HepG2 (cell line): Measurements from ENCODE around the gene CNTD1. TPM values are rescaled to one million over a fixed set of nuclear protein-coding genes. Genes with fewer than 3 reads are reported as not detected.

Experiments used
- GATAD1 ChIP-seq: IDR thresholded peaks from 2 replicates; pipeline ENCODE4 v1.6.1; 2016; ENCODE audit warnings: missing genetic modification reagents, missing compliant biosample characterization
- HNRNPUL1 ChIP-seq: fragments of 200-400 bp; formaldehyde crosslinking; IDR thresholded peaks from 2 replicates; pipeline ENCODE4 v1.6.1; 2017; ENCODE audit warnings: low read depth, mild to moderate bottlenecking, low read length, moderate library complexity
- POLR2G ChIP-seq: fragments of 200-400 bp; formaldehyde crosslinking; IDR thresholded peaks from 2 replicates; pipeline ENCODE4 v1.6.1; 2018; ENCODE audit warnings: mild to moderate bottlenecking, low read depth, low read length, moderate library complexity
- TARDBP ChIP-seq: sonication (generic); formaldehyde crosslinking; IDR thresholded peaks from 2 replicates; pipeline ENCODE4 v1.8.0; 2022; ENCODE audit warnings: mild to moderate bottlenecking, missing genetic modification reagents
- ZKSCAN8 ChIP-seq: IDR thresholded peaks from 2 replicates; pipeline ENCODE4 v1.6.1; 2016; ENCODE audit warnings: borderline replicate concordance, missing genetic modification reagents, missing compliant biosample characterization
- ZMAT3 ChIP-seq: sonication (generic); formaldehyde crosslinking; conservative IDR thresholded peaks from 2 replicates; pipeline ENCODE4 v1.7.0; 2021; ENCODE audit warnings: missing genetic modification reagents
- ZNF205 ChIP-seq: IDR thresholded peaks from 2 replicates; pipeline ENCODE4 v1.6.1; 2018; ENCODE audit warnings: missing biosample characterization, missing genetic modification reagents
- ZNF230 ChIP-seq: sonication (generic); formaldehyde crosslinking; IDR thresholded peaks from 2 replicates; pipeline ENCODE4 v1.4.0; 2020; ENCODE audit warnings: mild to moderate bottlenecking, missing genetic modification reagents
- ZNF234 ChIP-seq: sonication (generic); formaldehyde crosslinking; conservative IDR thresholded peaks from 2 replicates; pipeline ENCODE4 v1.5.1; 2020; ENCODE audit warnings: mild to moderate bottlenecking, missing genetic modification reagents
- ZNF382 ChIP-seq: sonication (generic); formaldehyde crosslinking; IDR thresholded peaks from 2 replicates; pipeline ENCODE4 v1.5.0; 2020; ENCODE audit warnings: missing genetic modification reagents, mild to moderate bottlenecking, borderline replicate concordance
- ZNF44 ChIP-seq: sonication (generic); formaldehyde crosslinking; IDR thresholded peaks from 2 replicates; pipeline ENCODE4 v1.5.1; 2020; ENCODE audit warnings: mild to moderate bottlenecking, missing genetic modification reagents
- ZNF598 ChIP-seq: sonication (generic); formaldehyde crosslinking; IDR thresholded peaks from 2 replicates; pipeline ENCODE4 v1.5.1; 2020; ENCODE audit warnings: mild to moderate bottlenecking, missing genetic modification reagents, borderline replicate concordance
- ZNF781 ChIP-seq: sonication (generic); formaldehyde crosslinking; IDR thresholded peaks from 2 replicates; pipeline ENCODE4 v1.5.1; 2020; ENCODE audit warnings: borderline replicate concordance, mild to moderate bottlenecking, missing genetic modification reagents; ENCODE audit errors: not compliant biosample characterization
- polyA plus RNA-seq, 8 experiments: library from polyadenylated mRNA; depleted of rRNA in 3 of 8; stranded (reverse) in 7 of 8; unstranded in 1 of 8; fragments of >200 nt; fragmentation: Illumina TruSeq in 4 of 8; extraction: Trizol in 4 of 8; gene quantifications; 2 replicates each; pipeline versions ENCODE4 v1.2.1 to v1.2.3, GENCODE V29; 2011 to 2016; ENCODE audit warnings: low read depth in 4 of 8, missing spikeins in 1 of 8, mixed read lengths in 1 of 8; ENCODE audit not compliant: insufficient read depth in 1 of 8
- total RNA-seq, 5 experiments: library from RNA; depleted of rRNA; stranded (reverse); fragments of >200 nt; fragmentation: Illumina TruSeq; extraction: Trizol; gene quantifications; 2 replicates each; pipeline ENCODE4 v1.2.3, GENCODE V29; 2016; ENCODE audit warnings: low read depth in 1 of 5
- TF ChIP-seq, protein P1 (sequence below): IDR thresholded peaks from 2 replicates; pipeline ENCODE4 v1.6.1; 2016; ENCODE audit warnings: low read depth, control low read depth
- TF ChIP-seq, protein P2 (sequence below): sonication (generic); formaldehyde crosslinking; IDR thresholded peaks from one replicate; pipeline ENCODE4 v1.5.1; 2020; ENCODE audit warnings: mild to moderate bottlenecking, missing genetic modification reagents; ENCODE audit errors: not compliant biosample characterization
- TF ChIP-seq, protein P3 (sequence below): IDR thresholded peaks from 2 replicates; pipeline ENCODE4 v1.6.1; 2016; ENCODE audit warnings: missing genetic modification reagents, missing compliant biosample characterization
- TF ChIP-seq, protein P4 (sequence below): IDR thresholded peaks from 2 replicates; pipeline ENCODE4 v1.6.1; 2016; ENCODE audit warnings: missing compliant biosample characterization, missing genetic modification reagents, borderline replicate concordance

CNTD1 gene
- total and polyA plus RNA-seq, 2 of the 13 experiments (the other 11 are each of a cell fraction or from before 2014, with no cell fraction given), result 0.11 to 0.15 TPM

DNA sequence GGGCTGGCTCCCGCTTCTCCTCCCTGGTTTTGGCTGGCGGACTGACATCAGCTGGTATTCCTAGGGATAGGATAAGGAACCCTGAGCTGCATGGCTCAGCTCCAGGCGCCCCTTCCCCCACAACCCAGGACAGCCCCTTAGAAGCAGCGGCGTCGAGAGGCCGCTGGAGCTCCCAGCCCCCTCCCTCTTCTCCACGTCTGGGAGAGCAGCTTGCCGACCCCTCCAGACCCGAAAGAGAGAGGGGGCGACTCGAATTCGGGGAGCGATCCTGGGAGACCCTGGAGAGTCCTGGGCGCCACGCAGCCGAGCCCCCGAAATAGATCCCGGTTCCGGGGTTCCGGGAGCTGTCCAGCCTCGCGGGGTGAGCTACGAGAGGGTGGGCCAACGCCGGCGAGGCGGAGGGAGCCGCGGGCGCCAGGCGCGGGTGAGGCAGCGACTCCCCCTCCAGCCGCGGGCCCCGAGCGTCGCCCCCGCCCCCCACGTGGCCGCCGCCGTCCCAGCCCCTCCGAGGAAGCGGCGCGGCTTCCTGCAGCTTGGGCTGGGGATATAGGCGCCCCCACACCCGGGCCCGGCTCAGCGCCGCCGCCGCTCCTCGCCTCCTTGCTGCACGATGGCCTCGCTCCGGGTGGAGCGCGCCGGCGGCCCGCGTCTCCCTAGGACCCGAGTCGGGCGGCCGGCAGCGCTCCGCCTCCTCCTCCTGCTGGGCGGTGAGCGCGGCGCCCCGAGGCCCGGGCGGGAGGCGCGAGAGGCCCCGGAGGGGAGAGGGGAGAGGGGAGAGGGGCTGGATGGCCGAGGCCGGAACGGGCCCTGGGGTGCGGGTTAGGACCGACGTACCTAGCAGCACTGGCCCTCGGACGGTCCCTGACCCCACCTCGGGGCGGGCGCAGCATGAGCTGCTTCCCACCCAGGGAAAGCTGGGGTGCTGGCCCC lies 37.7 kb upstream of the CNTD1 start, which contains the start of gene RAMP2 (continued):
- TF ChIP-seq ZMAT3 (CRISPR knock-in tag) (0 out of 2 replicates have a peak, but pooled peaks have one; percentile 31), GATAD1 (CRISPR knock-in tag) (no peak), ZNF382 (CRISPR knock-in tag) (no peak), ZKSCAN8 (no peak), POLR2G (0 out of 2 replicates have a peak, but pooled peaks have one; percentile 24), ZNF234 (CRISPR knock-in tag) (0 out of 2 replicates have a peak, but pooled peaks have one; percentile 22), ZNF44 (CRISPR knock-in tag) (peak; percentile 74; the same call in 1 of the 2 replicates), ZNF598 (CRISPR knock-in tag) (0 out of 2 replicates have a peak, but pooled peaks have one; percentile 18), ZNF205 (CRISPR knock-in tag) (no peak), ZNF781 (CRISPR knock-in tag) (peak; percentile 36), TARDBP (CRISPR knock-in tag) (peak; percentile 64; the same call in 1 of the 2 replicates), HNRNPUL1 (no peak), ZNF230 (no peak)
- TF ChIP-seq, protein P1, sequence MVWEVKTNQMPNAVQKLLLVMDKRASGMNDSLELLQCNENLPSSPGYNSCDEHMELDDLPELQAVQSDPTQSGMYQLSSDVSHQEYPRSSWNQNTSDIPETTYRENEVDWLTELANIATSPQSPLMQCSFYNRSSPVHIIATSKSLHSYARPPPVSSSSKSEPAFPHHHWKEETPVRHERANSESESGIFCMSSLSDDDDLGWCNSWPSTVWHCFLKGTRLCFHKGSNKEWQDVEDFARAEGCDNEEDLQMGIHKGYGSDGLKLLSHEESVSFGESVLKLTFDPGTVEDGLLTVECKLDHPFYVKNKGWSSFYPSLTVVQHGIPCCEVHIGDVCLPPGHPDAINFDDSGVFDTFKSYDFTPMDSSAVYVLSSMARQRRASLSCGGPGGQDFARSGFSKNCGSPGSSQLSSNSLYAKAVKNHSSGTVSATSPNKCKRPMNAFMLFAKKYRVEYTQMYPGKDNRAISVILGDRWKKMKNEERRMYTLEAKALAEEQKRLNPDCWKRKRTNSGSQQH (CRISPR knock-in tag), result 0 out of 2 replicates have a peak, but pooled peaks have one; percentile 30
- TF ChIP-seq, protein P2, sequence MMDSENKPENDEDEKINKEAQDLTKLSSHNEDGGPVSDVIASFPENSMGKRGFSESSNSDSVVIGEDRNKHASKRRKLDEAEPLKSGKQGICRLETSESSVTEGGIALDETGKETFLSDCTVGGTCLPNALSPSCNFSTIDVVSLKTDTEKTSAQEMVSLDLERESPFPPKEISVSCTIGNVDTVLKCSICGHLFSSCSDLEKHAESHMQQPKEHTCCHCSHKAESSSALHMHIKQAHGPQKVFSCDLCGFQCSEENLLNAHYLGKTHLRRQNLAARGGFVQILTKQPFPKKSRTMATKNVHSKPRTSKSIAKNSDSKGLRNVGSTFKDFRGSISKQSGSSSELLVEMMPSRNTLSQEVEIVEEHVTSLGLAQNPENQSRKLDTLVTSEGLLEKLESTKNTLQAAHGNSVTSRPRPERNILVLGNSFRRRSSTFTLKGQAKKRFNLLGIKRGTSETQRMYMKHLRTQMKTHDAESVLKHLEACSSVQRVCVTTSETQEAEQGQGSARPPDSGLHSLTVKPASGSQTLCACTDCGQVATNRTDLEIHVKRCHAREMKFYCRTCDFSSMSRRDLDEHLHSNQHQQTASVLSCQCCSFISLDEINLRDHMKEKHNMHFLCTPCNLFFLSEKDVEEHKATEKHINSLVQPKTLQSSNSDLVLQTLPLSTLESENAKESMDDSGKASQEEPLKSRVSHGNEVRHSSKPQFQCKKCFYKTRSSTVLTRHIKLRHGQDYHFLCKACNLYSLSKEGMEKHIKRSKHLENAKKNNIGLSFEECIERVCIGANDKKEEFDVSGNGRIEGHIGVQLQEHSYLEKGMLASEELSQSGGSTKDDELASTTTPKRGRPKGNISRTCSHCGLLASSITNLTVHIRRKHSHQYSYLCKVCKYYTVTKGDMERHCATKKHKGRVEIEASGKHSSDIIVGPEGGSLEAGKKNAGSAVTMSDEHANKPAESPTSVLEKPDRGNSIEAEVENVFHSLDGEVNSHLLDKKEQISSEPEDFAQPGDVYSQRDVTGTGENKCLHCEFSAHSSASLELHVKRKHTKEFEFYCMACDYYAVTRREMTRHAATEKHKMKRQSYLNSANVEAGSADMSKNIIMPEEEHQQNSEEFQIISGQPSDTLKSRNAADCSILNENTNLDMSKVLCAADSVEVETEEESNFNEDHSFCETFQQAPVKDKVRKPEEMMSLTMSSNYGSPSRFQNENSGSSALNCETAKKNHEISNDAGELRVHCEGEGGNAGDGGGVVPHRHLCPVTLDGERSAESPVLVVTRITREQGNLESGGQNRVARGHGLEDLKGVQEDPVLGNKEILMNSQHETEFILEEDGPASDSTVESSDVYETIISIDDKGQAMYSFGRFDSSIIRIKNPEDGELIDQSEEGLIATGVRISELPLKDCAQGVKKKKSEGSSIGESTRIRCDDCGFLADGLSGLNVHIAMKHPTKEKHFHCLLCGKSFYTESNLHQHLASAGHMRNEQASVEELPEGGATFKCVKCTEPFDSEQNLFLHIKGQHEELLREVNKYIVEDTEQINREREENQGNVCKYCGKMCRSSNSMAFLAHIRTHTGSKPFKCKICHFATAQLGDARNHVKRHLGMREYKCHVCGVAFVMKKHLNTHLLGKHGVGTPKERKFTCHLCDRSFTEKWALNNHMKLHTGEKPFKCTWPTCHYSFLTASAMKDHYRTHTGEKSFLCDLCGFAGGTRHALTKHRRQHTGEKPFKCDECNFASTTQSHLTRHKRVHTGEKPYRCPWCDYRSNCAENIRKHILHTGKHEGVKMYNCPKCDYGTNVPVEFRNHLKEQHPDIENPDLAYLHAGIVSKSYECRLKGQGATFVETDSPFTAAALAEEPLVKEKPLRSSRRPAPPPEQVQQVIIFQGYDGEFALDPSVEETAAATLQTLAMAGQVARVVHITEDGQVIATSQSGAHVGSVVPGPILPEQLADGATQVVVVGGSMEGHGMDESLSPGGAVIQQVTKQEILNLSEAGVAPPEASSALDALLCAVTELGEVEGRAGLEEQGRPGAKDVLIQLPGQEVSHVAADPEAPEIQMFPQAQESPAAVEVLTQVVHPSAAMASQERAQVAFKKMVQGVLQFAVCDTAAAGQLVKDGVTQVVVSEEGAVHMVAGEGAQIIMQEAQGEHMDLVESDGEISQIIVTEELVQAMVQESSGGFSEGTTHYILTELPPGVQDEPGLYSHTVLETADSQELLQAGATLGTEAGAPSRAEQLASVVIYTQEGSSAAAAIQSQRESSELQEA (CRISPR knock-in tag), result peak; percentile 53
- TF ChIP-seq, protein P3, sequence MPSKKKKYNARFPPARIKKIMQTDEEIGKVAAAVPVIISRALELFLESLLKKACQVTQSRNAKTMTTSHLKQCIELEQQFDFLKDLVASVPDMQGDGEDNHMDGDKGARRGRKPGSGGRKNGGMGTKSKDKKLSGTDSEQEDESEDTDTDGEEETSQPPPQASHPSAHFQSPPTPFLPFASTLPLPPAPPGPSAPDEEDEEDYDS, result no peak
- TF ChIP-seq, protein P4, sequence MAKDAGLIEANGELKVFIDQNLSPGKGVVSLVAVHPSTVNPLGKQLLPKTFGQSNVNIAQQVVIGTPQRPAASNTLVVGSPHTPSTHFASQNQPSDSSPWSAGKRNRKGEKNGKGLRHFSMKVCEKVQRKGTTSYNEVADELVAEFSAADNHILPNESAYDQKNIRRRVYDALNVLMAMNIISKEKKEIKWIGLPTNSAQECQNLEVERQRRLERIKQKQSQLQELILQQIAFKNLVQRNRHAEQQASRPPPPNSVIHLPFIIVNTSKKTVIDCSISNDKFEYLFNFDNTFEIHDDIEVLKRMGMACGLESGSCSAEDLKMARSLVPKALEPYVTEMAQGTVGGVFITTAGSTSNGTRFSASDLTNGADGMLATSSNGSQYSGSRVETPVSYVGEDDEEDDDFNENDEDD (CRISPR knock-in tag), result peak; percentile 61; the same call in 1 of the 2 replicates
